Panc1 (cell line): ENCODE measurements around the gene BCR. TPM values are rescaled to one million over a fixed set of nuclear protein-coding genes. Genes with fewer than 3 reads are reported as not detected.

Experiments
- ATAC-seq: fragments of 200-7000 bp; cut with Tn5 transposase; 2 replicates; pipeline ENCODE4 v1.9.1; 2020; ENCODE audit warnings: mild to moderate bottlenecking, moderate library complexity
- BruUV-seq: library from RNA; stranded (reverse); fragments of 400-500 nt; replicated peaks from 2 replicates; lab custom pipeline; 2021; lab: Mats Ljungman, UMichigan
- CTCF ChIA-PET: fragments of 300-600 bp; sonication (Branson Sonifier 250); formaldehyde crosslinking; loops from one replicate; lab custom pipeline; 2022; ENCODE audit warnings: antibody characterized with exemption; lab: Charles Lee
- POLR2A ChIA-PET: fragments of 300-600 bp; sonication (Branson Sonifier 250); formaldehyde crosslinking; loops from one replicate; lab custom pipeline; 2022; ENCODE audit warnings: antibody characterized with exemption; lab: Charles Lee
- DNase-seq: peaks from one replicate; pipeline ENCODE4 v3.0.0-alpha.2; 2010; ENCODE audit warnings: low read depth, low spot score
- H3K27ac ChIP-seq: 2 replicates; pipeline ENCODE4 v1.5.1; 2011; ENCODE audit warnings: mild to moderate bottlenecking, low read length, inconsistent platforms
- H3K27me3 ChIP-seq: fragments of 200-500 bp; sonication (Bioruptor generic); 2 replicates; pipeline ENCODE4 v1.6.0; 2014; ENCODE audit warnings: low read length, inconsistent platforms; ENCODE audit not compliant: control insufficient read depth, insufficient read depth
- H3K36me3 ChIP-seq: fragments of 200-500 bp; sonication (Bioruptor generic); 2 replicates; pipeline ENCODE4 v1.5.1; 2014; ENCODE audit warnings: inconsistent platforms, mild to moderate bottlenecking, low read length, moderate library complexity; ENCODE audit not compliant: control insufficient read depth, insufficient read depth
- H3K4me1 ChIP-seq: 2 replicates; pipeline ENCODE4 v1.5.1; 2011; ENCODE audit warnings: inconsistent platforms, mild to moderate bottlenecking, low read length, moderate library complexity; ENCODE audit not compliant: control insufficient read depth, insufficient read depth
- H3K4me3 ChIP-seq, 2 experiments: 2 replicates each; pipeline ENCODE4 v1.5.1; 2011 to 2012; ENCODE audit warnings: low read depth in 2 of 2, low read length in 2 of 2, mild to moderate bottlenecking in 2 of 2, inconsistent platforms in 1 of 2, moderate library complexity in 1 of 2
- H3K9me3 ChIP-seq: fragments of 200-500 bp; sonication (Bioruptor generic); 2 replicates; pipeline ENCODE4 v1.5.1; 2014; ENCODE audit warnings: low read depth, mild to moderate bottlenecking, inconsistent platforms, low read length, moderate library complexity; ENCODE audit not compliant: control insufficient read depth, insufficient read depth
- POLR2AphosphoS5 ChIP-seq: IDR thresholded peaks from 2 replicates; pipeline ENCODE4 v1.6.1; 2012; ENCODE audit warnings: mild to moderate bottlenecking, low read depth, low read length, moderate library complexity
- SIN3A ChIP-seq: IDR thresholded peaks from 2 replicates; pipeline ENCODE4 v1.6.1; 2012; ENCODE audit warnings: low read depth, mild to moderate bottlenecking, low read length, moderate library complexity, borderline replicate concordance; ENCODE audit not compliant: insufficient read depth
- TCF7L2 ChIP-seq: IDR thresholded peaks from 2 replicates; pipeline ENCODE4 v1.6.1; 2011; ENCODE audit warnings: mild to moderate bottlenecking, low read depth, low read length, inconsistent platforms
- in situ Hi-C: cut with HindIII; loops from 2 replicates; pipeline ENCODE4 v1.10.0; 2016; ENCODE audit warnings: low sequenced_read_pairs, low pct_unique_long_range_greater_than_20kb
- intact Hi-C: fragments of 100-400 bp; cut with micrococcal nuclease; formaldehyde crosslinking; loops from one replicate; pipeline ENCODE4 v1.10.0; 2022; ENCODE audit not compliant: unreplicated experiment
- total RNA-seq: library from RNA; stranded (reverse); gene quantifications from one replicate; pipeline ENCODE4 v1.2.1, GENCODE V29; 2021; ENCODE audit not compliant: unreplicated experiment
- TF ChIP-seq, protein P1 (sequence below): fragments of 450-650 bp; IDR thresholded peaks from 2 replicates; pipeline ENCODE4 v1.5.1; 2017; ENCODE audit warnings: mild to moderate bottlenecking
- TF ChIP-seq, protein P2 (sequence below), 2 experiments: IDR thresholded peaks; 2 replicates each; pipeline ENCODE4 v1.6.1; 2011 to 2012; ENCODE audit warnings: low read depth in 2 of 2, control low read depth in 1 of 2, low read length in 1 of 2, mild to moderate bottlenecking in 1 of 2, moderate library complexity in 1 of 2; ENCODE audit not compliant: insufficient read depth in 1 of 2

Gene BCR
- total RNA-seq, 1 experiment from 2014 or later, result 32.1 TPM

DNA sequence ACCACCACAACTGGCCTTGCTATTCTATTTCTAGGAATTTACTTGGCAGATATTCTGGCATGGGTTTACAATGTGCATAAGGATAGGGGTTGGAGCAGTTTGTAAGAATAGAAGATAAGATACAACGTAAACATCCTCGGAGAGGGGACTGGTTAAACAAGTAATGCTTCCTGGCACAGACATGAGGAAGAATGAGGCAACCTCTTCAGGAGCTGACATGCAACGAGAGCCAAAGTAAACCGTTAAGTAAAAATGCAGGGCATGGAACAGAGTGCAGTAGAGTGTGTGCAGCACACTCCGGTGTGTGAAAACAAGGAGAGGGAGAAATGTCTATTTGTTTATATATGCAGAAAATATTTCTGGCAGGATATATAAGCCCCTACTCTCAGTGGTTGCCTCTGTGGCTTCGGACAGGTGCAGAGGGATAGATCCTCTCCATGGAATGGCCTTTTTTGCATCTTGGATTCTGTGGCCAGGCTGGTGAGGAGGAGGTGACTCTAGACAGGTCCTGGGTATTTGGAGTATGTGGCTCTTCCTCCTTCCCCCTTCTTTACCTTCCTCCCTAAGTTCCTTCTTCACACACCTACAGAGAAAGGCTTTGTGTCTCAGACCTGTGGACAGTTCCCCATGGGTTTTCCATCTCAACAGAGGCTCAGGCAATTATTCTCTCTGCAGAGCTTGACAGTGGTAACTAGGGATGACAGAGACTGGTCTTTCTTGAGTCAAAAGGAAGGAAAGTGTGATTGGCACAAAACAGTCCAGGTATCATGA is 32.5 kb upstream of the BCR start:
- CTCF ChIA-PET, result no interaction called here
- ATAC-seq, result no peak
- POLR2A ChIA-PET, result no interaction called here

DNA sequence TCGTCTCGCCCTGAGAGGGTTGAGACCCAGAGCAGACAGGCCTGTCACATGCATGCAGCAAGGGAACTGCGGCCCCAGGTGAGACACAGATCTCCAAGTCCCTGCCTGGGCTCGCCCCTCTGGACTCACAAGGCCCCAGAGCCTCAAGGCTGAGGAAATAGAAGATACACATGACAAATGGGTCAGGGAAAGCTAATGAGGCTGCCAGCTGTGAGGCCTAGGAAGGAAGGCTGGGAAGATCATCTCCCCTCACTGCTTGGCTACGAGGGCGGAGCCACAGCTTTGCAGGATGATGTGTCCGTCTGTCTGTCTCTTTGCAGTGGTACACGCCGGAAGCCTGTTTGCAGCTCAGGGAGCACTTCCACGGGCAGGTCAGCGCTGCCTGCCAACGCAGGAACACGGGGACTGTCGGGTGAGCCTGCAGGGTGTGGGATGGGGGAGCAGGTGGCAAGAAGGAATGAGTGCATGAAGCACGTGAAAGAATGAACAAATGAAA is 30.5 kb upstream of the BCR start:
- in situ Hi-C loops, result no loop called here

More for the DNA sequence above, 32.5 kb upstream of the BCR start:
- intact Hi-C loops (no loop called here), in situ Hi-C loops (no loop called here)
- no peak overlapping the region for H3K4me3 ChIP-seq
- H3K9me3 ChIP-seq, result no peaks in the 10 kb centered on the region
- H3K36me3 ChIP-seq, result no peaks in the 10 kb centered on the region
- H3K27ac ChIP-seq, result no peak overlapping the region
- TF ChIP-seq, protein P1, sequence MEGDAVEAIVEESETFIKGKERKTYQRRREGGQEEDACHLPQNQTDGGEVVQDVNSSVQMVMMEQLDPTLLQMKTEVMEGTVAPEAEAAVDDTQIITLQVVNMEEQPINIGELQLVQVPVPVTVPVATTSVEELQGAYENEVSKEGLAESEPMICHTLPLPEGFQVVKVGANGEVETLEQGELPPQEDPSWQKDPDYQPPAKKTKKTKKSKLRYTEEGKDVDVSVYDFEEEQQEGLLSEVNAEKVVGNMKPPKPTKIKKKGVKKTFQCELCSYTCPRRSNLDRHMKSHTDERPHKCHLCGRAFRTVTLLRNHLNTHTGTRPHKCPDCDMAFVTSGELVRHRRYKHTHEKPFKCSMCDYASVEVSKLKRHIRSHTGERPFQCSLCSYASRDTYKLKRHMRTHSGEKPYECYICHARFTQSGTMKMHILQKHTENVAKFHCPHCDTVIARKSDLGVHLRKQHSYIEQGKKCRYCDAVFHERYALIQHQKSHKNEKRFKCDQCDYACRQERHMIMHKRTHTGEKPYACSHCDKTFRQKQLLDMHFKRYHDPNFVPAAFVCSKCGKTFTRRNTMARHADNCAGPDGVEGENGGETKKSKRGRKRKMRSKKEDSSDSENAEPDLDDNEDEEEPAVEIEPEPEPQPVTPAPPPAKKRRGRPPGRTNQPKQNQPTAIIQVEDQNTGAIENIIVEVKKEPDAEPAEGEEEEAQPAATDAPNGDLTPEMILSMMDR, result no peak
- no peak for TF ChIP-seq POLR2AphosphoS5
- no peak for TF ChIP-seq TCF7L2
- TF ChIP-seq, protein P2, sequence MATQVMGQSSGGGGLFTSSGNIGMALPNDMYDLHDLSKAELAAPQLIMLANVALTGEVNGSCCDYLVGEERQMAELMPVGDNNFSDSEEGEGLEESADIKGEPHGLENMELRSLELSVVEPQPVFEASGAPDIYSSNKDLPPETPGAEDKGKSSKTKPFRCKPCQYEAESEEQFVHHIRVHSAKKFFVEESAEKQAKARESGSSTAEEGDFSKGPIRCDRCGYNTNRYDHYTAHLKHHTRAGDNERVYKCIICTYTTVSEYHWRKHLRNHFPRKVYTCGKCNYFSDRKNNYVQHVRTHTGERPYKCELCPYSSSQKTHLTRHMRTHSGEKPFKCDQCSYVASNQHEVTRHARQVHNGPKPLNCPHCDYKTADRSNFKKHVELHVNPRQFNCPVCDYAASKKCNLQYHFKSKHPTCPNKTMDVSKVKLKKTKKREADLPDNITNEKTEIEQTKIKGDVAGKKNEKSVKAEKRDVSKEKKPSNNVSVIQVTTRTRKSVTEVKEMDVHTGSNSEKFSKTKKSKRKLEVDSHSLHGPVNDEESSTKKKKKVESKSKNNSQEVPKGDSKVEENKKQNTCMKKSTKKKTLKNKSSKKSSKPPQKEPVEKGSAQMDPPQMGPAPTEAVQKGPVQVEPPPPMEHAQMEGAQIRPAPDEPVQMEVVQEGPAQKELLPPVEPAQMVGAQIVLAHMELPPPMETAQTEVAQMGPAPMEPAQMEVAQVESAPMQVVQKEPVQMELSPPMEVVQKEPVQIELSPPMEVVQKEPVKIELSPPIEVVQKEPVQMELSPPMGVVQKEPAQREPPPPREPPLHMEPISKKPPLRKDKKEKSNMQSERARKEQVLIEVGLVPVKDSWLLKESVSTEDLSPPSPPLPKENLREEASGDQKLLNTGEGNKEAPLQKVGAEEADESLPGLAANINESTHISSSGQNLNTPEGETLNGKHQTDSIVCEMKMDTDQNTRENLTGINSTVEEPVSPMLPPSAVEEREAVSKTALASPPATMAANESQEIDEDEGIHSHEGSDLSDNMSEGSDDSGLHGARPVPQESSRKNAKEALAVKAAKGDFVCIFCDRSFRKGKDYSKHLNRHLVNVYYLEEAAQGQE (IDR thresholded peaks at IDR 0.05; ENCODE audit: insufficient read depth in 1 of 2, low read depth in 2 of 2, low read length in 1 of 2), result no peak
- TF ChIP-seq SIN3A, result no peak
- H3K4me1 ChIP-seq, result peaks cover 3% of the 10 kb centered on the region; the same call in 1 of the 2 replicates
- H3K27me3 ChIP-seq, result no peaks in the 10 kb centered on the region
- TSS peak; percentile 55 for BruUV-seq
- DNase-seq, result no peak

More for the DNA sequence above, 30.5 kb upstream of the BCR start:
- H3K4me1 ChIP-seq, result peaks cover 3% of the 10 kb centered on the region; the same call in 1 of the 2 replicates
- no peak overlapping the region for H3K4me3 ChIP-seq
- POLR2A ChIA-PET, result no interaction called here
- no peaks in the 10 kb centered on the region for H3K36me3 ChIP-seq
- no TSS peak for BruUV-seq
- TF ChIP-seq, protein P2 (IDR thresholded peaks at IDR 0.05; ENCODE audit: insufficient read depth in 1 of 2, low read depth in 2 of 2, low read length in 1 of 2), result no peak
- TF ChIP-seq POLR2AphosphoS5, result no peak
- TF ChIP-seq TCF7L2, result no peak
- no peak for TF ChIP-seq SIN3A
- TF ChIP-seq, protein P1, result no peak
- CTCF ChIA-PET, result no interaction called here
- intact Hi-C loops, result no loop called here
- ATAC-seq, result no peak
- no peaks in the 10 kb centered on the region for H3K9me3 ChIP-seq
- H3K27ac ChIP-seq, result no peak overlapping the region
- no peaks in the 10 kb centered on the region for H3K27me3 ChIP-seq
- DNase-seq, result no peak
